HG02970 (cell line): Measurements from ENCODE around the gene BTD.

Experiments used
- ATAC-seq: cut with Tn5 transposase; IDR thresholded peaks from one replicate; pipeline ENCODE4 v1.9.1; 2021; ENCODE audit warnings: mild to moderate bottlenecking, moderate library complexity, moderate number of reproducible peaks; ENCODE audit not compliant: unreplicated experiment, low FRiP score

The BTD gene

GRCh38 chr3:15601399-15602145 lies at the start of gene BTD, which contains the start of gene HACL1:
TSS of gene BTD (plus strand) at chr3:15601745. CDS start at chr3:15635440, 33,695 bp downstream.
TSS of gene HACL1 (minus strand) at chr3:15601569. CDS start at chr3:15601463, 106 bp downstream.
- ATAC-seq = peak; percentile 96

- ATAC-seq = no peak
Measured at GRCh38 chr3:15551902-15552301, 49.6 kb upstream of the BTD start.

- ATAC-seq = no peak
Measured at GRCh38 chr3:15553749-15554148, 47.8 kb upstream of the BTD start.

GRCh38 chr3:15556512-15556911 lies 45.0 kb upstream of the BTD start:
- peak; percentile 68 for ATAC-seq

GRCh38 chr3:15557511-15557946 lies 44.0 kb upstream of the BTD start:
- no peak for ATAC-seq

- ATAC-seq = no peak
Measured at GRCh38 chr3:15558581-15558980, 43.0 kb upstream of the BTD start.

GRCh38 chr3:15562560-15562959 lies 39.0 kb upstream of the BTD start:
- ATAC-seq = no peak

GRCh38 chr3:15563190-15563589 lies 38.4 kb upstream of the BTD start:
- no peak for ATAC-seq

- no peak for ATAC-seq
Measured at GRCh38 chr3:15572138-15572537, 29.4 kb upstream of the BTD start.

GRCh38 chr3:15575446-15575845 lies 26.1 kb upstream of the BTD start:
- ATAC-seq = no peak

GRCh38 chr3:15576475-15576874 lies 25.1 kb upstream of the BTD start:
- ATAC-seq = no peak

GRCh38 chr3:15578289-15578867 lies 23.2 kb upstream of the BTD start:
- ATAC-seq = no peak

- no peak for ATAC-seq
Measured at GRCh38 chr3:15579051-15579450, 22.5 kb upstream of the BTD start.

GRCh38 chr3:15581471-15582394 lies 19.8 kb upstream of the BTD start:
- ATAC-seq = no peak

- no peak for ATAC-seq
Measured at GRCh38 chr3:15585111-15585845, 16.3 kb upstream of the BTD start.

- ATAC-seq = no peak
Measured at GRCh38 chr3:15591242-15591641, 10.3 kb upstream of the BTD start.

GRCh38 chr3:15591928-15592327 lies 9.6 kb upstream of the BTD start:
- no peak for ATAC-seq

GRCh38 chr3:15592968-15593367 lies 8.6 kb upstream of the BTD start:
- ATAC-seq = no peak

- ATAC-seq = no peak
Measured at GRCh38 chr3:15595955-15596354, 5.6 kb upstream of the BTD start.

- peak; percentile 3 for ATAC-seq
Measured at GRCh38 chr3:15601046-15601398, 523 bp upstream of the BTD start.
